ENCODE measurements around the gene FAM217A. TPM values are rescaled to one million over a fixed set of nuclear protein-coding genes. Genes with fewer than 3 reads are reported as not detected.

Gene FAM217A
- total and polyA plus RNA-seq, 2 of the 8 experiments (the other 6 are each of a cell fraction or from before 2014, with no cell fraction given) = 0.03 TPM; not detected in 1

DNA sequence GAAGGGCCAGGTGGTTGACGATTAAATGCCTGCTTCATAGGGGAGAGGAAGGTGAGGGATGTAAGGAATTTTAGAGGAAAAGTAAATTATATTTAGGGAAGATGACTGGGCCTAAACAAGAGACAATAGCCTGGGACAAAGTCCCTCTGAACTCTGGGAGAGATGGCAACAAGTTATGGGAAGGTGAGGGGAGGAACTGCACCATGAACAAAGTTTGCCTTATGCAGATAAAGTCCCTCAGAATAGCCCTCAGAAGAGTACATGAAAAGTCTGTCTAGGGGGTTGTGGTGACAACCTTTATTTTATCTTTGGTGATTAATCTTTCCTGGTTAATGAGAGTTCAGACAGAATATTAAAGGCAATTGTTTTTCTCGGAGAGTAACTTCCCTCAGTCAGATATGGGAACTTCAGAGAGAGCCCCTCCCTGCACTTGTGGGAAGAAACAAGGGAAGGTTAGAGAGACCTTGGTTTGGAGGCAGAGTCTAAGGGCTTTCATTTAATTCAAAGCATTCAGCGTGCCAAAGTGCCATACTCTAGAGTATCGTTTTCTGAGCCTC lies 27.1 kb upstream of the FAM217A start (continued):
- TF ChIP-seq ASH2L (IDR thresholded peaks at IDR 0.05; ENCODE audit: low read length) = no peak
- TF ChIP-seq SUZ12 (IDR thresholded peaks at IDR 0.05; ENCODE audit: low read length) = no peak
- no peak for TF ChIP-seq CBX5 (IDR thresholded peaks at IDR 0.05; ENCODE audit: low read depth, low read length)
- no peak for TF ChIP-seq SP4 (IDR thresholded peaks at IDR 0.05; ENCODE audit: low read length)
- TF ChIP-seq CBX8 (IDR thresholded peaks at IDR 0.05; ENCODE audit: borderline replicate concordance, low read depth, low read length) = no peak
- TF ChIP-seq KDM4A (IDR thresholded peaks at IDR 0.05; ENCODE audit: low read depth, low read length, severe bottlenecking) = no peak

All from H1 (cell line).